Lower leg skin (tissue), 3 donors: ENCODE data around the gene TRIM29.

ENCODE experiments used
- POLR2A ChIP-seq, 2 donors: fragments of 450-650 bp; IDR thresholded peaks; one replicate each; pipeline ENCODE4 v1.6.1; 2016 to 2017; ENCODE audit warnings: antibody characterized with exemption in 2 of 2, mild to moderate bottlenecking in 1 of 2, moderate library complexity in 1 of 2
- TF ChIP-seq, protein P1 (sequence below), 3 donors: fragments of 450-650 bp; IDR thresholded peaks; one replicate each; pipeline ENCODE4 v1.5.1; 2016; ENCODE audit warnings: antibody characterized with exemption in 3 of 3, mild to moderate bottlenecking in 3 of 3, moderate library complexity in 2 of 3

GRCh38 chr11:120173807-120174206 is 35.9 kb upstream of the TRIM29 start:
- TF ChIP-seq, protein P1, sequence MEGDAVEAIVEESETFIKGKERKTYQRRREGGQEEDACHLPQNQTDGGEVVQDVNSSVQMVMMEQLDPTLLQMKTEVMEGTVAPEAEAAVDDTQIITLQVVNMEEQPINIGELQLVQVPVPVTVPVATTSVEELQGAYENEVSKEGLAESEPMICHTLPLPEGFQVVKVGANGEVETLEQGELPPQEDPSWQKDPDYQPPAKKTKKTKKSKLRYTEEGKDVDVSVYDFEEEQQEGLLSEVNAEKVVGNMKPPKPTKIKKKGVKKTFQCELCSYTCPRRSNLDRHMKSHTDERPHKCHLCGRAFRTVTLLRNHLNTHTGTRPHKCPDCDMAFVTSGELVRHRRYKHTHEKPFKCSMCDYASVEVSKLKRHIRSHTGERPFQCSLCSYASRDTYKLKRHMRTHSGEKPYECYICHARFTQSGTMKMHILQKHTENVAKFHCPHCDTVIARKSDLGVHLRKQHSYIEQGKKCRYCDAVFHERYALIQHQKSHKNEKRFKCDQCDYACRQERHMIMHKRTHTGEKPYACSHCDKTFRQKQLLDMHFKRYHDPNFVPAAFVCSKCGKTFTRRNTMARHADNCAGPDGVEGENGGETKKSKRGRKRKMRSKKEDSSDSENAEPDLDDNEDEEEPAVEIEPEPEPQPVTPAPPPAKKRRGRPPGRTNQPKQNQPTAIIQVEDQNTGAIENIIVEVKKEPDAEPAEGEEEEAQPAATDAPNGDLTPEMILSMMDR (IDR thresholded peaks at IDR 0.05): no peak
- TF ChIP-seq POLR2A (IDR thresholded peaks at IDR 0.05): no peak
